Measurements from ENCODE around the gene TAC3. TPM values are rescaled to one million over a fixed set of nuclear protein-coding genes. Genes with fewer than 3 reads are reported as not detected.

Gene TAC3
- total RNA-seq, 2 donors from 2014 or later: not detected

DNA sequence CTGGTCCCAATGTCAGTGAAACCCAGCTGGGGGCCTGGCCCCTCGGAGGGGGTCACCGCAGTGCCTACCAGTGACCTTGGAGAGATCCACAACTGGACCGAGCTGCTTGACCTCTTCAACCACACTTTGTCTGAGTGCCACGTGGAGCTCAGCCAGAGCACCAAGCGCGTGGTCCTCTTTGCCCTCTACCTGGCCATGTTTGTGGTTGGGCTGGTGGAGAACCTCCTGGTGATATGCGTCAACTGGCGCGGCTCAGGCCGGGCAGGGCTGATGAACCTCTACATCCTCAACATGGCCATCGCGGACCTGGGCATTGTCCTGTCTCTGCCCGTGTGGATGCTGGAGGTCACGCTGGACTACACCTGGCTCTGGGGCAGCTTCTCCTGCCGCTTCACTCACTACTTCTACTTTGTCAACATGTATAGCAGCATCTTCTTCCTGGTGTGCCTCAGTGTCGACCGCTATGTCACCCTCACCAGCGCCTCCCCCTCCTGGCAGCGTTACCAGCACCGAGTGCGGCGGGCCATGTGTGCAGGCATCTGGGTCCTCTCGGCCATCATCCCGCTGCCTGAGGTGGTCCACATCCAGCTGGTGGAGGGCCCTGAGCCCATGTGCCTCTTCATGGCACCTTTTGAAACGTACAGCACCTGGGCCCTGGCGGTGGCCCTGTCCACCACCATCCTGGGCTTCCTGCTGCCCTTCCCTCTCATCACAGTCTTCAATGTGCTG, 21.0 kb downstream of the TAC3 start:
- TF ChIP-seq, protein P1, sequence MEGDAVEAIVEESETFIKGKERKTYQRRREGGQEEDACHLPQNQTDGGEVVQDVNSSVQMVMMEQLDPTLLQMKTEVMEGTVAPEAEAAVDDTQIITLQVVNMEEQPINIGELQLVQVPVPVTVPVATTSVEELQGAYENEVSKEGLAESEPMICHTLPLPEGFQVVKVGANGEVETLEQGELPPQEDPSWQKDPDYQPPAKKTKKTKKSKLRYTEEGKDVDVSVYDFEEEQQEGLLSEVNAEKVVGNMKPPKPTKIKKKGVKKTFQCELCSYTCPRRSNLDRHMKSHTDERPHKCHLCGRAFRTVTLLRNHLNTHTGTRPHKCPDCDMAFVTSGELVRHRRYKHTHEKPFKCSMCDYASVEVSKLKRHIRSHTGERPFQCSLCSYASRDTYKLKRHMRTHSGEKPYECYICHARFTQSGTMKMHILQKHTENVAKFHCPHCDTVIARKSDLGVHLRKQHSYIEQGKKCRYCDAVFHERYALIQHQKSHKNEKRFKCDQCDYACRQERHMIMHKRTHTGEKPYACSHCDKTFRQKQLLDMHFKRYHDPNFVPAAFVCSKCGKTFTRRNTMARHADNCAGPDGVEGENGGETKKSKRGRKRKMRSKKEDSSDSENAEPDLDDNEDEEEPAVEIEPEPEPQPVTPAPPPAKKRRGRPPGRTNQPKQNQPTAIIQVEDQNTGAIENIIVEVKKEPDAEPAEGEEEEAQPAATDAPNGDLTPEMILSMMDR (IDR thresholded peaks at IDR 0.05): no peak
- TF ChIP-seq POLR2A (IDR thresholded peaks at IDR 0.05): no peak
- no peak for TF ChIP-seq POLR2AphosphoS5 (IDR thresholded peaks at IDR 0.05)
- intact Hi-C loops (cut with DNase I): no loop called here
- Histone ChIP-seq H3K36me3 (no peaks in the 10 kb centered on the region), H3K9me3 (no peaks in the 10 kb centered on the region), H3K27me3 (replicated peaks; ENCODE audit: insufficient read depth) (no peaks in the 10 kb centered on the region), H3K27ac (no peak overlapping the region), H3K4me1 (replicated peaks) (no peaks in the 10 kb centered on the region), H3K4me3 (no peak overlapping the region)
- DNase-seq (ENCODE audit: low spot score): no peak
- WGBS: 92% methylated on average over 26 of the region's 26 CpGs

DNA sequence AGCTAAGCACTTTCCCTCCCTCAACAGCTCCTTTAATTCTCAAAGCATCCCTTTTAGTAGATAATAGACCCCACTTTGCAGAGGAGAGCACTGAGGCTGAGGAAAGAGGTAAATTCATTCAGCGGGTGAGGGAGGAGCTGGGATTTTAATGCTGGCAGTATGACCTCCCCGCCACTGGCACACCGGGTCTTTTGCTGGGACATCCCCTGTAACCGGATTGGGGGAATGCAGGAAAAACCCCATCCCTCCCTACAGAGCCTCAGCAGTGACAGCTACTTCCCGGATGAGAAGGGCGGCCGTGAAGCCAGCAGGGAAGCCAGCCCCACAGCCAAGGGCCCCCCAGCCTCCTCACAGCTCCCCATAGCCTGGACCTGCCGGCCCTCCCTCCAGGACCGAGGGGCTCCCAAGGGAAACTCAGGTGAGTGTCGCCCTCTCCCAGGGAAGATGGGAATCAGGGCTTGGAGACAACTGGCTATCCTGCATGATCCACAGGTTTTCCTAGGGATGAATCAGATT, 22.0 kb downstream of the TAC3 start:
- no peak for DNase-seq (ENCODE audit: low spot score)
- H3K27me3 ChIP-seq (replicated peaks; ENCODE audit: insufficient read depth): no peaks in the 10 kb centered on the region
- H3K36me3 ChIP-seq: no peaks in the 10 kb centered on the region
- intact Hi-C loops (cut with DNase I): no loop called here
- H3K27ac ChIP-seq: no peak overlapping the region
- no peaks in the 10 kb centered on the region for H3K9me3 ChIP-seq
- no peaks in the 10 kb centered on the region for H3K4me1 ChIP-seq (replicated peaks)
- WGBS: 74% methylated on average over 10 of the region's 10 CpGs
- H3K4me3 ChIP-seq: no peak overlapping the region
- TF ChIP-seq, protein P1 (IDR thresholded peaks at IDR 0.05): no peak
- TF ChIP-seq POLR2A (IDR thresholded peaks at IDR 0.05): no peak
- TF ChIP-seq POLR2AphosphoS5 (IDR thresholded peaks at IDR 0.05): no peak

DNA sequence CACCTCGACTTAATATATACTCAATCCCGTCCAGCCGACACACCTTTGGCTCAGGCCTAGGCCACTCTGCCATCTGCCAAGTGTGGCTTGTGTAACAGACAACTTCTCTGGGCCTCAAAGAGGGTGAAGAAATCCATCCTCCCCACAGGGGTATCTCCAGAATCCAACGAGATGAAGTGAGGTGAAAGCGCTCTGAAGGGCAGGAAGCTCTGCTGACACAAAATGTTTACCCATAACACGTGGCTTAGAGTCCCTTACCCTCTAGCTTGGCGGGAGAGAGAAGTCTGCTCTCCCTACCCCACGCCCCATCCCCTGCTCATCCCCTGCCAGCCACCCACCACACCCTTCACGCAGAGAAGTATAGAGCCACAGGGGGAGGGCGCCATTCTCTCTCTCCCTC, 23.0 kb downstream of the TAC3 start:
- DNase-seq (ENCODE audit: low spot score): no peak
- TF ChIP-seq, protein P1 (IDR thresholded peaks at IDR 0.05): no peak
- TF ChIP-seq POLR2AphosphoS5 (IDR thresholded peaks at IDR 0.05): no peak
- TF ChIP-seq POLR2A (IDR thresholded peaks at IDR 0.05): no peak

DNA sequence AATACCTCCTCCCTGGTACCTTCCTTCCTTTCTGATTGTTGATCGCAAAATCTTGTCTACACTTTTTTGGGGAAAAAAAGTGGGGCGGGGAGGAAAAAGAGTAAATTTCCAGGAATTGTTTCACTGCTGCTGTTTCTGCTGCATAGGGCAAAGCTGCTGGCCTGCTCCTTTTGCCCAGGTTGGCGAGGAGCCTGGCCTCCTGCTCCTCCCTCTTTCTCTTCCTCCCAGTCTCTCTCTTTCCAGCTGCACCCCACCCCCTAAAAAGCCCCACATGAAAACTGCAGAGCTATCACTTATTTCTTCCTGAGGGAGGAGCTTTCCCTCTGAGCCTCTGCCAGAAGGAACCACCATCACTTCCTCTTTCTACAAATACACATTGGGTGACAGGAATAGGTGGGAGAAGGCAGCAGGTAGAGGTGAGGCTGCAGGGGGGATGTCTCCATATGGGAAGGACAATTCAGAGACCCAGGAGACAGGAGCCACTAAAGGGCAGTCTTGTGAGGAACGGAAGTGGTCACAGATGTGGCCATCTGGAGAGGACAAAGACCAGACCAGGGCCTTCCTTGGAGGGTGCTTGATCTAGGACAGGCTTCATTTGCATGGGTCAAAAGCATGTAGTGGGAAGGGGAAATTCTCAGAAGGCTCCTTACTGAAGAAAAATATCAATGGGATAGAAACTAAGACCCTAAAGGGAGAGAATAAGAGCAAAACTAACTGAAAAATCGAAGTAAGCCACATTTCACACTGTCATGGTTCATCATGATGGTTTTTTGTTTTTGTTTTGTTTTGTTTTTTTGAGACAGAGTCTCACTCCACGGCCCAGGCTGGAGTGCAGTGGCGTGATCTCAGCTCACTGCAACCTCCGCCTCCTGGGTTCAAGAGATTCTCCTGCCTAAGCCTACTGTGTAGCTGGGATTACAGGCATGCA, 24.7 kb downstream of the TAC3 start:
- no peak overlapping the region for H3K4me3 ChIP-seq
- DNase-seq (ENCODE audit: low spot score): no peak
- WGBS: 71% methylated on average over 8 of the region's 8 CpGs
- H3K27me3 ChIP-seq (replicated peaks; ENCODE audit: insufficient read depth): no peaks in the 10 kb centered on the region
- no peaks in the 10 kb centered on the region for H3K4me1 ChIP-seq (replicated peaks)
- no peaks in the 10 kb centered on the region for H3K36me3 ChIP-seq
- H3K9me3 ChIP-seq: no peaks in the 10 kb centered on the region
- TF ChIP-seq POLR2AphosphoS5 (IDR thresholded peaks at IDR 0.05) (no peak), POLR2A (IDR thresholded peaks at IDR 0.05) (no peak)
- TF ChIP-seq, protein P1 (IDR thresholded peaks at IDR 0.05): no peak
- intact Hi-C loops (cut with DNase I): no loop called here
- H3K27ac ChIP-seq: peak overlapping the region in 1 of 2 donors; percentile 42

More for the DNA sequence above, 23.0 kb downstream of the TAC3 start:
- Histone ChIP-seq H3K36me3 (no peaks in the 10 kb centered on the region), H3K9me3 (no peaks in the 10 kb centered on the region), H3K4me1 (replicated peaks) (no peaks in the 10 kb centered on the region), H3K4me3 (no peak overlapping the region), H3K27ac (no peak overlapping the region), H3K27me3 (replicated peaks; ENCODE audit: insufficient read depth) (no peaks in the 10 kb centered on the region)
- intact Hi-C loops (cut with DNase I): no loop called here
- WGBS: 58% methylated on average over 10 of the region's 10 CpGs

Measured in prostate gland (tissue), 2 donors.